NB4 (cell line): ENCODE results near the gene FXYD2.

ENCODE experiments used
- POLR2A ChIP-seq: IDR thresholded peaks from 2 replicates; pipeline ENCODE4 v1.6.1; 2011; ENCODE audit warnings: mild to moderate bottlenecking; ENCODE audit not compliant: insufficient read length; ENCODE audit errors: extremely low read depth
- TF ChIP-seq, protein P1 (sequence below): IDR thresholded peaks from one replicate; pipeline ENCODE4 v1.5.1; 2012; ENCODE audit warnings: low read depth, low read length

- no peak for TF ChIP-seq POLR2A
- TF ChIP-seq, protein P1, sequence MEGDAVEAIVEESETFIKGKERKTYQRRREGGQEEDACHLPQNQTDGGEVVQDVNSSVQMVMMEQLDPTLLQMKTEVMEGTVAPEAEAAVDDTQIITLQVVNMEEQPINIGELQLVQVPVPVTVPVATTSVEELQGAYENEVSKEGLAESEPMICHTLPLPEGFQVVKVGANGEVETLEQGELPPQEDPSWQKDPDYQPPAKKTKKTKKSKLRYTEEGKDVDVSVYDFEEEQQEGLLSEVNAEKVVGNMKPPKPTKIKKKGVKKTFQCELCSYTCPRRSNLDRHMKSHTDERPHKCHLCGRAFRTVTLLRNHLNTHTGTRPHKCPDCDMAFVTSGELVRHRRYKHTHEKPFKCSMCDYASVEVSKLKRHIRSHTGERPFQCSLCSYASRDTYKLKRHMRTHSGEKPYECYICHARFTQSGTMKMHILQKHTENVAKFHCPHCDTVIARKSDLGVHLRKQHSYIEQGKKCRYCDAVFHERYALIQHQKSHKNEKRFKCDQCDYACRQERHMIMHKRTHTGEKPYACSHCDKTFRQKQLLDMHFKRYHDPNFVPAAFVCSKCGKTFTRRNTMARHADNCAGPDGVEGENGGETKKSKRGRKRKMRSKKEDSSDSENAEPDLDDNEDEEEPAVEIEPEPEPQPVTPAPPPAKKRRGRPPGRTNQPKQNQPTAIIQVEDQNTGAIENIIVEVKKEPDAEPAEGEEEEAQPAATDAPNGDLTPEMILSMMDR = no peak
Measured at GRCh38 chr11:117799634-117800033, 24.9 kb downstream of the FXYD2 start.
